HEK293 (cell line): Measurements from ENCODE around the gene NFKBIB.

Source experiments
- BCL11A ChIP-seq: fragments of 450-650 bp; formaldehyde crosslinking; IDR thresholded peaks from 2 replicates; pipeline ENCODE4 v1.5.1; 2016; ENCODE audit warnings: low read depth, missing biosample characterization, missing genetic modification characterization
- BCL6B ChIP-seq: fragments of 450-650 bp; formaldehyde crosslinking; IDR thresholded peaks from 2 replicates; pipeline ENCODE4 v1.5.1; 2017; ENCODE audit warnings: missing biosample characterization, missing genetic modification characterization
- FEZF1 ChIP-seq: fragments of 450-650 bp; formaldehyde crosslinking; IDR thresholded peaks from 2 replicates; pipeline ENCODE4 v1.5.1; 2016; ENCODE audit warnings: missing biosample characterization, missing genetic modification characterization
- GLI2 ChIP-seq: fragments of 450-650 bp; formaldehyde crosslinking; IDR thresholded peaks from 2 replicates; pipeline ENCODE4; 2017; ENCODE audit warnings: missing biosample characterization, missing genetic modification characterization, low read depth, borderline replicate concordance
- INSM2 ChIP-seq: fragments of 450-650 bp; formaldehyde crosslinking; IDR thresholded peaks from 2 replicates; pipeline ENCODE4 v1.5.1; 2016; ENCODE audit warnings: missing biosample characterization, missing genetic modification characterization
- KLF8 ChIP-seq: fragments of 450-650 bp; formaldehyde crosslinking; IDR thresholded peaks from 2 replicates; pipeline ENCODE4 v1.5.1; 2016; ENCODE audit warnings: missing biosample characterization, missing genetic modification characterization
- KLF9 ChIP-seq: fragments of 450-650 bp; formaldehyde crosslinking; IDR thresholded peaks from 2 replicates; pipeline ENCODE4 v1.5.1; 2016; ENCODE audit warnings: missing biosample characterization, missing genetic modification characterization, low read depth
- MEIS1 ChIP-seq: sonication (generic); formaldehyde crosslinking; IDR thresholded peaks from 2 replicates; pipeline ENCODE4 v1.8.1; 2022; ENCODE audit warnings: missing genetic modification reagents, mild to moderate bottlenecking, borderline replicate concordance
- PRDM1 ChIP-seq: fragments of 450-650 bp; formaldehyde crosslinking; IDR thresholded peaks from 2 replicates; pipeline ENCODE4; 2016; ENCODE audit warnings: missing biosample characterization, missing genetic modification characterization
- SCRT2 ChIP-seq: fragments of 450-650 bp; formaldehyde crosslinking; IDR thresholded peaks from 2 replicates; pipeline ENCODE4 v1.5.1; 2016; ENCODE audit warnings: missing biosample characterization, missing genetic modification characterization
- TCF7L2 ChIP-seq: IDR thresholded peaks from 2 replicates; pipeline ENCODE4 v1.6.1; 2011; ENCODE audit warnings: low read depth, mild to moderate bottlenecking, inconsistent platforms, low read length, moderate library complexity, borderline replicate concordance
- YY2 ChIP-seq: fragments of 450-650 bp; formaldehyde crosslinking; IDR thresholded peaks from 2 replicates; pipeline ENCODE4 v1.5.1; 2016; ENCODE audit warnings: missing biosample characterization, missing genetic modification characterization
- ZBTB44 ChIP-seq: fragments of 450-650 bp; IDR thresholded peaks from 2 replicates; pipeline ENCODE4 v1.5.1; 2018; ENCODE audit warnings: missing biosample characterization, mild to moderate bottlenecking, missing genetic modification characterization
- ZNF133 ChIP-seq: fragments of 450-650 bp; formaldehyde crosslinking; IDR thresholded peaks from 2 replicates; pipeline ENCODE4 v1.5.1; 2016; ENCODE audit warnings: missing biosample characterization, missing genetic modification characterization
- ZNF138 ChIP-seq: fragments of 450-650 bp; formaldehyde crosslinking; IDR thresholded peaks from 2 replicates; pipeline ENCODE4 v1.5.1; 2016; ENCODE audit warnings: missing biosample characterization, missing genetic modification characterization, borderline replicate concordance
- ZNF146 ChIP-seq: fragments of 450-650 bp; formaldehyde crosslinking; IDR thresholded peaks from 2 replicates; pipeline ENCODE4 v1.5.1; 2016; ENCODE audit warnings: missing biosample characterization, missing genetic modification characterization
- ZNF184 ChIP-seq: fragments of 450-650 bp; IDR thresholded peaks from 2 replicates; pipeline ENCODE4 v1.5.1; 2018; ENCODE audit warnings: missing biosample characterization, mild to moderate bottlenecking, missing genetic modification characterization
- ZNF24 ChIP-seq: fragments of 450-650 bp; formaldehyde crosslinking; IDR thresholded peaks from 2 replicates; pipeline ENCODE4 v1.5.1; 2016; ENCODE audit warnings: missing biosample characterization, missing genetic modification characterization
- ZNF274 ChIP-seq, 2 experiments: fragments of 200-500 bp in 1 of 2; fragments of 450-650 bp in 1 of 2; sonication (Bioruptor generic) in 1 of 2; formaldehyde crosslinking in 1 of 2; IDR thresholded peaks; 2 replicates each; pipeline versions ENCODE4 v1.5.1 to v1.6.1; 2014 to 2016; ENCODE audit warnings: borderline replicate concordance in 1 of 2, inconsistent platforms in 1 of 2, low read length in 1 of 2, missing biosample characterization in 1 of 2, missing genetic modification characterization in 1 of 2
- ZNF302 ChIP-seq: fragments of 450-650 bp; formaldehyde crosslinking; IDR thresholded peaks from 2 replicates; pipeline ENCODE4 v1.5.1; 2016; ENCODE audit warnings: missing biosample characterization, missing genetic modification characterization, low read depth
- ZNF311 ChIP-seq: fragments of 450-650 bp; formaldehyde crosslinking; IDR thresholded peaks from 2 replicates; pipeline ENCODE4 v1.5.1; 2017; ENCODE audit warnings: missing biosample characterization, missing genetic modification characterization, borderline replicate concordance
- ZNF335 ChIP-seq: fragments of 450-650 bp; formaldehyde crosslinking; conservative IDR thresholded peaks from 2 replicates; pipeline ENCODE4 v1.5.1; 2016; ENCODE audit warnings: missing biosample characterization, missing genetic modification characterization
- ZNF366 ChIP-seq: fragments of 450-650 bp; formaldehyde crosslinking; conservative IDR thresholded peaks from 2 replicates; pipeline ENCODE4 v1.5.1; 2016; ENCODE audit warnings: missing biosample characterization, missing genetic modification characterization
- ZNF488 ChIP-seq: fragments of 450-650 bp; formaldehyde crosslinking; IDR thresholded peaks from 2 replicates; pipeline ENCODE4 v1.5.1; 2016; ENCODE audit warnings: missing biosample characterization, missing genetic modification characterization
- ZNF510 ChIP-seq: fragments of 450-650 bp; formaldehyde crosslinking; IDR thresholded peaks from 2 replicates; pipeline ENCODE4 v1.5.1; 2018; ENCODE audit warnings: mild to moderate bottlenecking, missing genetic modification characterization, missing biosample characterization; ENCODE audit not compliant: insufficient replicate concordance
- ZNF521 ChIP-seq: fragments of 450-650 bp; formaldehyde crosslinking; IDR thresholded peaks from 2 replicates; pipeline ENCODE4 v1.5.1; 2017; ENCODE audit warnings: missing biosample characterization, mild to moderate bottlenecking, missing genetic modification characterization
- ZNF529 ChIP-seq: fragments of 450-650 bp; formaldehyde crosslinking; IDR thresholded peaks from 2 replicates; pipeline ENCODE4 v1.5.1; 2017; ENCODE audit warnings: missing genetic modification characterization, missing biosample characterization; ENCODE audit not compliant: insufficient replicate concordance
- ZNF544 ChIP-seq: fragments of 450-650 bp; formaldehyde crosslinking; IDR thresholded peaks from 2 replicates; pipeline ENCODE4 v1.5.0; 2017; ENCODE audit warnings: missing biosample characterization, missing genetic modification characterization
- ZNF626 ChIP-seq: fragments of 450-650 bp; sonication (Bioruptor Pico); formaldehyde crosslinking; IDR thresholded peaks from 2 replicates; pipeline ENCODE4 v1.5.1; 2018; ENCODE audit warnings: missing biosample characterization, missing genetic modification characterization, inconsistent platforms
- ZNF660 ChIP-seq: fragments of 450-650 bp; IDR thresholded peaks from 2 replicates; pipeline ENCODE4 v1.5.1; 2018; ENCODE audit warnings: missing biosample characterization, mild to moderate bottlenecking, missing genetic modification characterization
- ZNF701 ChIP-seq: fragments of 450-650 bp; formaldehyde crosslinking; IDR thresholded peaks from 2 replicates; pipeline ENCODE4 v1.5.1; 2016; ENCODE audit warnings: missing biosample characterization, missing genetic modification characterization
- ZNF792 ChIP-seq: fragments of 450-650 bp; formaldehyde crosslinking; IDR thresholded peaks from 2 replicates; pipeline ENCODE4 v1.5.1; 2016; ENCODE audit warnings: missing biosample characterization, missing genetic modification characterization
- ZSCAN4 ChIP-seq: fragments of 450-650 bp; formaldehyde crosslinking; IDR thresholded peaks from 2 replicates; pipeline ENCODE4 v1.5.1; 2017; ENCODE audit warnings: missing biosample characterization, missing genetic modification characterization
- ZSCAN5A ChIP-seq: fragments of 450-650 bp; formaldehyde crosslinking; IDR thresholded peaks from 2 replicates; pipeline ENCODE4 v1.5.1; 2016; ENCODE audit warnings: missing biosample characterization, missing genetic modification characterization

NFKBIB gene

GRCh38 chr19:38900743-38901190, 998 bp downstream of the NFKBIB start (continued):
- TF ChIP-seq SCRT2 (tag by site-specific recombination) (no peak), ZNF138 (tag by site-specific recombination) (no peak), ZSCAN4 (tag by site-specific recombination) (no peak), GLI2 (no peak), ZNF792 (tag by site-specific recombination) (0 out of 2 replicates have a peak, but pooled peaks have one; percentile 32), ZNF24 (tag by site-specific recombination) (0 out of 2 replicates have a peak, but pooled peaks have one; percentile 21), ZNF510 (tag by site-specific recombination) (no peak), PRDM1 (tag by site-specific recombination) (peak; percentile 94), KLF9 (tag by site-specific recombination) (no peak), ZNF335 (tag by site-specific recombination) (peak; percentile 73; the same call in 1 of the 2 replicates), BCL6B (tag by site-specific recombination) (0 out of 2 replicates have a peak, but pooled peaks have one; percentile 22), ZNF184 (tag by site-specific recombination) (no peak), TCF7L2 (no peak), ZNF529 (tag by site-specific recombination) (no peak), ZNF701 (no peak), KLF8 (tag by site-specific recombination) (no peak), BCL11A (tag by site-specific recombination) (no peak), ZNF311 (tag by site-specific recombination) (no peak), ZNF302 (tag by site-specific recombination) (no peak), ZNF274 (IDR thresholded peaks at IDR 0.05; ENCODE audit: low read length) (no peak), ZNF274 (tag by site-specific recombination; IDR thresholded peaks at IDR 0.05; ENCODE audit: borderline replicate concordance) (no peak), MEIS1 (CRISPR knock-in tag) (no peak), ZNF488 (tag by site-specific recombination) (no peak), ZNF660 (tag by site-specific recombination) (no peak), ZNF521 (tag by site-specific recombination) (no peak), INSM2 (no peak), ZNF133 (no peak), ZNF366 (tag by site-specific recombination) (peak; percentile 96), ZNF626 (tag by site-specific recombination) (no peak), ZBTB44 (no peak), ZNF544 (tag by site-specific recombination) (no peak), ZSCAN5A (no peak), FEZF1 (tag by site-specific recombination) (no peak), ZNF146 (tag by site-specific recombination) (no peak), YY2 (tag by site-specific recombination) (0 out of 2 replicates have a peak, but pooled peaks have one; percentile 18)
